T47D (cell line): ENCODE measurements around the gene NKPD1.

ENCODE experiments used
- DNase-seq, 2 experiments: peaks; one replicate each; pipeline versions ENCODE4 v3.0.0 to v3.0.0-alpha.2; 2011 to 2012; ENCODE audit warnings: low read depth in 1 of 2, low spot score in 1 of 2
- JUND ChIP-seq: IDR thresholded peaks from 2 replicates; pipeline ENCODE4 v1.6.1; 2012; ENCODE audit warnings: low read depth
- in situ Hi-C: cut with HindIII; loops from 2 replicates; pipeline ENCODE4 v1.10.0; 2016; ENCODE audit warnings: low sequenced_read_pairs, low pct_unique_long_range_greater_than_20kb

Gene NKPD1

GRCh38 chr19:45114116-45114515 lies 46.7 kb downstream of the NKPD1 start:
- DNase-seq: no peak
- in situ Hi-C loops: no loop called here
- TF ChIP-seq JUND: no peak

- in situ Hi-C loops: no loop called here
- peak in 1 of 2 experiments; percentile 58 for DNase-seq
- no peak for TF ChIP-seq JUND
Observed at GRCh38 chr19:45113628-45114027, 47.2 kb downstream of the NKPD1 start.

GRCh38 chr19:45112111-45112827 lies 48.5 kb downstream of the NKPD1 start:
- in situ Hi-C loops: no loop called here
- TF ChIP-seq JUND: no peak
- no peak for DNase-seq
